SIG-M5 (cell line): ENCODE measurements around the gene MYO5C.

Experiments
- DNase-seq: peaks from one replicate; lab custom pipeline; 2025; lab: John Stamatoyannopoulos, UW

Gene MYO5C

GRCh38 chr15:52295421-52296001 is at the start of gene MYO5C:
Gene MYO5C, minus strand, starts transcription at chr15:52295804. Its CDS starts 168 bp downstream, at chr15:52295636.
- no peak for DNase-seq

- no peak for DNase-seq
Observed at GRCh38 chr15:52344592-52344991, 49.0 kb upstream of the MYO5C start.

DNA sequence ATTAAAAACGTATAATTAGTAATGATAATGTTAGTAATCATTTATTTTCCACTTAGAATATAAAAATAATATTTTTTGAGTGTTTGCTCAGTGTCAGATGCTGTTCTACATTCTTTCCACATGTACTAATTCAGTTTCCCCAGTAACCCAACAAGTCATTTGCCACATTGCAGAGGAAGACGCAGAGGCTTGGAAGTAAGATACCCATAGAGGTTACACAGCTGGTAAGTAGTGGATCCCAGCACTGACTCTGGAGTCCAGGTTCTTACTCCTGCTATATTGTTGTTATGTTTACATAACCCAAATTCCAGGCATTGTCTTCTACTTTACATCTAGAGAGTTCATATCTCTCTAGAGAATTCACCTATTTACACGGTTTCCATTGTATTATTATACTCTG is 48.2 kb upstream of the MYO5C start:
- no peak for DNase-seq

DNA sequence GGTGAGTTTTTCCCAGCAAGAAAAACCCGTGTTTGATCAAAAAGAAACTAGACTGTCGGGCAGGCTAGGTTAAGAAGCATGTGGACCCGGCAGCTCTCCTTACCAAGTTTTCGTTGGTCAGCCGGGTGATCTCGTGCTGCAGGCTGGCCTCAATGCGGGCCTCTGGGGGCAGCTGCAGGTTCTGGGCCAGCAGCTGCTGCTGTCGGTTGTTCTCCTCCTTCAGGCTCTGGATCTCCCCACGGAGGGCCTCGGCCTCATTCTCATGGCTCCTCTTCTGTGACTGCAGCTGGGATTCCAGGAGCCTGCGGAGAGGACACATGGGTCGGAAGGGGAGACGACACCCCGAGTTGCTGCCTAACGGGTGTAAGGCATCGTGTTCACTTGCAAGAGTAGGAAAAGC is 44.5 kb upstream of the MYO5C start:
- no peak for DNase-seq

DNA sequence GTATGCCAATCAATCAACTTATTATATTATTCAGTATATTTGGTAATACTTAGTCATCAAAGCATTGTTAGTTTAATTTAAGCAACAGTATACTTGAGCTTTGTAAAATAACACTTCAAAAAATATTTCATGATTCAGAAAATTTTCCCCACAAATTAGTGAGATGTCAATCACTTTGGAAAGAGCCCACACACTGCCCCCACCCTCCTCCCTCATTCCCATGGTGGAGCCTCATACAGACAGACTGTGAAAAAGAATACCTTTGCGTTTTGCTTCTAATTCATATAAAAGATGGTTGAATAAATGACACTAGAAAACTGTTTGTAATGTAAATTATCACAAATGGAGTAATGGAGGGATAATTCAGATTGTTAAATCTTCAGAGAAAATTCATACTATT is 43.3 kb upstream of the MYO5C start:
- DNase-seq: no peak

DNA sequence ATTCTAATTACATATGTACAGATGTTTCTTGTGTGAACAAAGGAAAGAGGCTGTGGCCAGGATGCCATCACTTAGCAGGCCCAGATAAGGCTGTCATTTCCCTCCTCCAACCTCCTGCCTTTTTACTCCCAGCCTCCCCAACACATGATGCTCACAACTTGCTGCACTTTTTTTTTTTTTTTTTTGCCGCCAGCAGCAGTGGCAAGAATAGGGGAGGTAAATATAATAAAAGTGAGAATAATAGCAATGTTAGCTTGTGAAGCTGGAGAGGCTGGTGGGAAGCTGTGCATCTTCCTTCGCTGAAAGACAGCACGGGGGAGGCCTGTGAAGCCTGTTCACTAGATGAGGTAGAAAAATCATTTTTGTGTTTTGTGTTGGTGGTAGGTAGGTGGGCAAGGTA is 42.5 kb upstream of the MYO5C start:
- no peak for DNase-seq

GRCh38 chr15:52337198-52337853 is 41.7 kb upstream of the MYO5C start:
- DNase-seq: no peak

DNA sequence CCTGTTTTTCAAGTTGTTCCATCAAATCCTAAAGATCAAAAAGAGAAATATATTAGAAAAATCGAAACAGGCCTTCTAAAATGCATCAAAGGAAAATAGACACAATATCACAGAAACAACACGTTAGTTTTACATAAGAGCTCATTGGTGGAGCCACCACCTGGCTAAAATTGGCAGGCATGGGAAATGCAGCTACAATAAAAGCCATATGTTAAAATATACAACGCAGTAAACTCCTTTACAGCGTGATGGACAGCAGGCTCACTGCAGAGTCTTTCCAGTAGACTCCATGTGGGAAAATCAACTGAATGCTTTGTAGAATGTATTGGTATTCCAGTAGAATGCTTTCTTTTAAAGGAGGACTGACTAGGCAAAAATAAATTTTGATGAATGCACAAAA is 40.9 kb upstream of the MYO5C start:
- no peak for DNase-seq

DNA sequence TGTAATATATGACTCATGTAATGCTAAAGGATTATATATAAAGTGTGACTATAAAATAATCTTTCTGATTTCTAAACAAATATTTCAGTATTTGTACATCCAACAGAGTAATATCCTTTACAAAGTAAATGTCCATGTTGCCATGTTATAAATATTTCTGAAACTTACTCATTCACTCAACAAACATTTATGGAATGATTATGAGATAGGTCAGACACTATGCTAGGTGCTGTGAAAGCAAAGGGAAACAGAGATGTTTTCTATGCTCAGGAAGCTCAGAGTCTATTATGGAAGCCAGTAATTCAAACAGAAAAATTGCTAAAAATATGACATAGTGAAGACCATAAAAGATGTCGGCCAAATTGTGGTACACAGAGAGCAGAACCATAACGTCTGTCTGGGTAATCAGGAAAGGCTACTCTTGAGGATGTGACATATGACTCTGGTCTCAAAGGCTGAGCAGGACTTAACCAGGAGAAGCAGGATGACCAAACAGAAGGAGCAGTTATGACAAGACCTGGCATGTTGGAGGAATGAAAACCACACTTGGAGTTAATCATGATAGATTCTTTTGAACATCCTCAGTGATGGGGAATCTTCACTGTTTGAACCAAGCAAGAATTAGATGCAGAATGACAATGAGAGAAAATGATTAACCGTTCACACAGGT is 39.0 kb upstream of the MYO5C start:
- no peak for DNase-seq

GRCh38 chr15:52331490-52332240 is 36.1 kb upstream of the MYO5C start:
- no peak for DNase-seq

DNA sequence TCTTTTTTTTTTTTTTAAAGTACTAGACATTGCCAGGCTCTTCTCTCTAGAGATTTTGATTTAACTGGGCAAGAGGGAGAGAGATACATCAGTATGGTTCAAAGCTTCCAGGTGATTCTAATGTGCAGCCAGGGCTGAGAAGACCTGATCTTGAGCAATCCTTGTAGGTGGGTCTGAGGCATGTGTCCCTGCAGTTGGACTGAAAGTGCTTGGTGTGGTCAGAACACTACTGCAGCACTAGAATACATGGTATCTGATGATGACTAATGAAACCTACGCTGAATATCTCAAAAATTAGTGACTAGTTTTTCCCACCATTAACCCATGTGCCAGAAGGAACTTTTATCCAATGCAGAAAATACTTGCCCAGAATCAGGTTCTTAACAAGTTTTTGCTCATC is 34.4 kb upstream of the MYO5C start:
- no peak for DNase-seq

DNA sequence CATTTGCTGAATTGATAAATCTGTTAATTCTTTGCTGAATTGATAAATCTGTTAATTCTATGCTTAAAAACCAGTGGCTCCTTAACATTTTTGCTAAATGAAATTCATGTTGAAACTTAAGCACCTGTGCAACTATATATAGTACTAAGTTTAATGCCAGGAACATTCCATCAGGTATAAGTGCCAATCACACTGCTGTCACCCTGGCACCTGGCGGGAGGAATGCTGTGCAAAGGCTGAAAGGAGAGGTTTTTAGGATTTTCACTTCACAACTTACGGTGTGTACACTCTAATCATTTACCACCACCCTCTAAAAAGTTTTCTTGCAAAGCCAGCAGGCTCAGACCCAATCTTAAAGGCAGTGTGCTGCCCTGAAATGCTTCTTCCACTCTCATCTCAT is 33.5 kb upstream of the MYO5C start:
- DNase-seq: no peak

DNA sequence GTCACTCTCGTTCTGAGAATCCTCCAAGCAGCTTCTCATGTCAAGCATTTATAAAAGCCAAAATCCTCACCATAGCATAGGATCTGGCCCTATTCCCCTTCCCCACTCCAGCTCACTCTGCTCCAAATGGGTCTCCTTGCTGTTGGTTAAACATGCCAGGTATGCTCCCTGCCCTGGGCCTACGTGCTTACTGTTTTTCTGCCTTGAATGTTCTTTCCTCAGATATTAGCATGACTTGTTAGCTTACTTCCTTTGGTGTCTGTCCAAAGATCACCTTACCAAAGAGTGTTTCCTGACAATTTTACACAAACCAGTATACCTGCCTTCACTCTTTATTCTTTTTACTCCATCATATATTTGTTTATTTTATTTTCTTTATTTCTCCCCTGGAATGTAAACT is 33.1 kb upstream of the MYO5C start:
- DNase-seq: no peak

DNA sequence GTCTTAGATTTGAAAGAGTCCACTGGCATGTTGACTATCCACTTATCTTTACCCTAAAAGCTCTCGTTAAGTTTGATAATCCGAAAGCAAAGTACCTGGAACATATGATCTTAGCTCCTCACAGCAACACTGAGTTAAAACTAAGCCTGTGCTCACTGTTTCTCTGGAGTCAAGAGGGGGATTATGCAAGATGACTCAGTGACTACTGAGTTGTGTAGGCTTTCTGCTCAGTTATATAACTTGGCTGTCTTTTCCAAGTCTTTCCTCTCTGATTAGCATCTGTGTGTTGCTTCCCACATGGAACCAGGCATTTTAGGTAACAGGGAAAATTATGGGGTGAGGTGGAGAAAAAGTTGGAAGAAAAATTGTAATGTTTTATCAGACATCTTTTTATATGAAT is 31.2 kb upstream of the MYO5C start:
- DNase-seq: no peak

- DNase-seq: no peak
Observed at GRCh38 chr15:52324109-52324508, 28.5 kb upstream of the MYO5C start.

- DNase-seq: no peak
Observed at GRCh38 chr15:52318729-52319500, 23.3 kb upstream of the MYO5C start.

DNA sequence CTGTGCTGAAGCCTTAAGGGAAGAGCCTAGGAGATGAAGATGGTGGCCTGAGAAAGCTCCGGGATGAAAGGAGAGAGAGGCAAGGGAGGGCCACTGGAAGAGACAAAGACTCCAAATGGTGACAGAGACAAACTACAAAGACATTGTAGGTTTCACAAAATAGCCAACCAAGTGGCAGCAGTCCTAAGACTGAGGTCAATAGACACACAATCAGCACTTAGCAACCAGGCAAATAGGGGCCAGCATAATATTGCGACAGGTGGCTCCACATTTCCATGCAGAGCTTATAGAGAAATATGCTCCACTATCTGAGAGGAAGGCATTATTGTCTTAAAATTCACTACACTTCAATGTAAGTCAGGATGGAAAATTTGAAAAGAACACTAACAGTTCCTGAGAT is 22.1 kb upstream of the MYO5C start:
- no peak for DNase-seq

- DNase-seq: no peak
Observed at GRCh38 chr15:52317022-52317421, 21.4 kb upstream of the MYO5C start.

- DNase-seq: no peak
Observed at GRCh38 chr15:52309154-52309548, 13.5 kb upstream of the MYO5C start.

- DNase-seq: no peak
Observed at GRCh38 chr15:52308446-52309153, 13.0 kb upstream of the MYO5C start.

- no peak for DNase-seq
Observed at GRCh38 chr15:52307847-52308246, 12.2 kb upstream of the MYO5C start.

DNA sequence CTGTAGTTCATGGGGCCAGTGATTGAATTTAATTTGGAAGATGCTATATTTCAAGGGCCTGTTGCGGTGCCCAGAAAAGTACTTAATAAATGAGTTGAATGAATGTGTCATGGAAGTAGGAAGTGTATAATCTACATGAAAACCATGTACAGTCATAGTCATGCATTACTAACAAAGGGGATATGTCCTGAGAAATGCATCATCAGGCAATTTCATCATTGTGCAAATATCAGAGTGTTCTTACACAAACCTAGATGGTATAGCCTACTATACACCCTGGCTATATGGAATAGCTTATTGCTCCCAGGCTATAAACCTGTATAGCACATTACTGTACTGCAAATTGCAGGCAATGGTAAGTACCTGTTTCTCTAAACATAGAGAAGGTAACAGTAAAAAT is 10.7 kb upstream of the MYO5C start:
- no peak for DNase-seq
